SJSA1 (cell line): ENCODE results near the gene HSP90AB1. TPM values are rescaled to one million over a fixed set of nuclear protein-coding genes. Genes with fewer than 3 reads are reported as not detected.

ENCODE experiments used
- DNase-seq, 2 experiments: peaks; one replicate each; pipeline ENCODE4 v3.0.0-alpha.2; 2015 to 2020; ENCODE audit warnings: low spot score in 2 of 2, low read depth in 1 of 2
- H3K27ac ChIP-seq: fragments of 250-450 bp; sonication (Bioruptor Pico); 2 replicates; pipeline ENCODE4 v1.5.1; 2020; ENCODE audit warnings: mild to moderate bottlenecking, moderate library complexity
- H3K27me3 ChIP-seq: fragments of 250-450 bp; sonication (Bioruptor Pico); replicated peaks from 2 replicates; pipeline ENCODE4 v1.5.1; 2020; ENCODE audit warnings: mild to moderate bottlenecking, moderate library complexity
- H3K36me3 ChIP-seq: fragments of 250-450 bp; sonication (Bioruptor Pico); 2 replicates; pipeline ENCODE4 v1.5.1; 2020; ENCODE audit warnings: mild to moderate bottlenecking
- H3K4me1 ChIP-seq: fragments of 250-450 bp; sonication (Bioruptor Pico); replicated peaks from 2 replicates; pipeline ENCODE4 v1.6.1; 2021; ENCODE audit warnings: mild to moderate bottlenecking
- H3K4me3 ChIP-seq: fragments of 250-450 bp; sonication (Bioruptor Pico); 2 replicates; pipeline ENCODE4 v1.5.1; 2020; ENCODE audit warnings: mild to moderate bottlenecking
- H3K9me3 ChIP-seq: fragments of 250-450 bp; sonication (Bioruptor Pico); replicated peaks from 2 replicates; pipeline ENCODE4 v1.5.1; 2020; ENCODE audit warnings: mild to moderate bottlenecking
- total RNA-seq: library from RNA; depleted of rRNA; stranded (reverse); fragments of >200 nt; shearing (Covaris generic); gene quantifications from 2 replicates; pipeline ENCODE4 v1.2.3, GENCODE V29; 2014; rRNA removed

HSP90AB1 gene
- total RNA-seq, result 1,415 and 1,548 TPM in 2 replicates

DNA sequence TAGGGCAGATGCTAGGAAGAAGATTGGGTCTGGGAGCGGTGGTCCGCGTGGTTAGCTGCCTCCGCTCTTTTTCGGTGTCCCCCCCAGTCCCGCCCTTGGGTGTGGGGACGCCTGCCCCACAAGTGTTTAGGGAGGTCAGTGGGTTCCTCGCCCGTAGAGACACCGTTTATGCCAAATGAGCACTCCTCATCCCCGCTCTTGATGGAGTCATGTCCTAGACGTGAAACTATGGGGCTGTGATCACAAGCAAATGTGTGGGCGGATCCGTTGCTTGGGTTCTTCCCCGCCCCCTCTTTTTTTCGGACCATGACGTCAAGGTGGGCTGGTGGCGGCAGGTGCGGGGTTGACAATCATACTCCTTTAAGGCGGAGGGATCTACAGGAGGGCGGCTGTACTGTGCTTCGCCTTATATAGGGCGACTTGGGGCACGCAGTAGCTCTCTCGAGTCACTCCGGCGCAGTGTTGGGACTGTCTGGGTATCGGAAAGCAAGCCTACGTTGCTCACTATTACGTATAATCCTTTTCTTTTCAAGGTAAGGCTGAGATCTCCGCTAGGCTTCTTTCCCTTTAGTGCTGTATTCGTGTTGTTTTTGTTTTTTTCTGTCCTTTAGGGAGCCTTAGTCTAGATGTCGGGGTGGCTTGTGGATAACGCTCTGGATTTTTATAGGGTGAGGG is at the start of gene HSP90AB1:
Gene HSP90AB1, plus strand, starts transcription at position 439 of the 675 bp plus-strand sequence. CDS start 1,529 bp downstream, outside the sequence.
- peak within 1 kb of the TSS; percentile 81 for H3K27ac ChIP-seq
- peaks cover 24% of the 10 kb centered on the region for H3K4me1 ChIP-seq
- H3K36me3 ChIP-seq, result peaks cover 49% of the 10 kb centered on the region
- H3K4me3 ChIP-seq, result peak within 1 kb of the TSS; percentile 71
- H3K27me3 ChIP-seq, result no peaks in the 10 kb centered on the region
- DNase-seq, result peak; percentile 96 to 98
- no peaks in the 10 kb centered on the region for H3K9me3 ChIP-seq

DNA sequence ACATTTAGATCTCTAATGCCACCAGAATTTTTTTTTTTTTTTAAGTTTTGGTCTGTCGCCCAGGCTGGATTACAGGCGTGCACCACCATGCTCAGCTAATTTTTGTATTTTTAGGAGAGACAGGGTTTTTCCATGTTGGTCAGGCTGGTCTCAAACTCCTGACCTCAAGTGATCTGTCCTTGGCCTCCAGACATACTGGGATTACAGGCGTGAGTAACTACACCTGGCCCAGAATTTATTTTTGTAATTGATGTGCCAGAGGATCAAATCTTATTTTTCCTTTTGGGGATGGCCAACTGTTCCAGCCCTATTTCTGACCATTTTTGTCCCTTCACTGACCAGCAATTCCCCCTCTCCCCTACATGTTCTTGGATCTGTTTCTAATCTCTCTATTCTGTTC is 48.2 kb upstream of the HSP90AB1 start:
- Histone ChIP-seq H3K27me3 (no peaks in the 10 kb centered on the region), H3K4me1 (no peaks in the 10 kb centered on the region), H3K9me3 (no peaks in the 10 kb centered on the region), H3K36me3 (no peaks in the 10 kb centered on the region), H3K27ac (no peak overlapping the region), H3K4me3 (no peak overlapping the region)
- no peak for DNase-seq

- no peak for DNase-seq
- Histone ChIP-seq H3K9me3 (no peaks in the 10 kb centered on the region), H3K27me3 (no peaks in the 10 kb centered on the region), H3K4me1 (no peaks in the 10 kb centered on the region), H3K36me3 (no peaks in the 10 kb centered on the region), H3K4me3 (no peak overlapping the region), H3K27ac (no peak overlapping the region)
These were observed 47.0 kb upstream of the HSP90AB1 start for GRCh38 chr6:44199883-44200282.

GRCh38 chr6:44201200-44201599 is 45.7 kb upstream of the HSP90AB1 start:
- no peaks in the 10 kb centered on the region for H3K36me3 ChIP-seq
- H3K4me3 ChIP-seq, result no peak overlapping the region
- DNase-seq, result no peak
- H3K27me3 ChIP-seq, result no peaks in the 10 kb centered on the region
- H3K4me1 ChIP-seq, result no peaks in the 10 kb centered on the region
- no peaks in the 10 kb centered on the region for H3K9me3 ChIP-seq
- no peak overlapping the region for H3K27ac ChIP-seq

- H3K27me3 ChIP-seq, result no peaks in the 10 kb centered on the region
- no peaks in the 10 kb centered on the region for H3K36me3 ChIP-seq
- H3K4me3 ChIP-seq, result no peak overlapping the region
- no peak for DNase-seq
- no peak overlapping the region for H3K27ac ChIP-seq
- no peaks in the 10 kb centered on the region for H3K9me3 ChIP-seq
- H3K4me1 ChIP-seq, result no peaks in the 10 kb centered on the region
These were observed 45.1 kb upstream of the HSP90AB1 start for GRCh38 chr6:44201638-44202303.

DNA sequence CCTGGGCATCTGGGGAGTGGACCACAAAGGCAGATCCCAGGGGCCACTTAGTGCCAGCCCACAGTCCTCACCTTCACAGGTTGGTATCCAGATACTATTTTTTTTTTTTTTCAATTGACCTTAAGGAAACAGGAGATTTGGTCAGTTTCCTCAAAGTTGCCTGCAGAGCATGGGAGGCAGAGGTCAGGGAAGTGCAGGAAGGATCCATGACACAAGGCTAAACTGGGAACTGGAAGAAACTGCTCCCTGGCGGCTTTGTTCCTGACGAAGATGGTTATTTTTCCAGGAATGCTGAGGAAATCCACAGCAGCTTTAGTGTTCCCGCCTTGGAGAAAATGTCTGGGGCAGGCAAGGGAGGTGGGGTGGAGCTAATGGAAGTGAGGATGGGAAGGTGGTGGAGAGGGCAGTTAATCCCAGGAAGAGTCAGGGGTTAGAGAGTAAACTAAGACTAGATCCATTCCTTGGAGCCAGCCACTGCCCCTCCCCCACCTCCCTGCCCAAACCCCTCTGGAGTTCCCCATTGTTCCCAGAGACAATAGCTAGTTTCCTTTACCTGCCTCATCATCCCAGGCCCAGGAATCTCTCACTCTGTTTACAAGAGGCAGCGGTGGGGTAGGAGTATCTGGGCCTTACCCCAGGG is 44.4 kb upstream of the HSP90AB1 start:
- no peaks in the 10 kb centered on the region for H3K27me3 ChIP-seq
- no peaks in the 10 kb centered on the region for H3K9me3 ChIP-seq
- no peak overlapping the region for H3K27ac ChIP-seq
- H3K36me3 ChIP-seq, result no peaks in the 10 kb centered on the region
- DNase-seq, result no peak
- no peak overlapping the region for H3K4me3 ChIP-seq
- H3K4me1 ChIP-seq, result no peaks in the 10 kb centered on the region

- no peak overlapping the region for H3K27ac ChIP-seq
- H3K4me3 ChIP-seq, result no peak overlapping the region
- H3K4me1 ChIP-seq, result no peaks in the 10 kb centered on the region
- H3K9me3 ChIP-seq, result no peaks in the 10 kb centered on the region
- no peaks in the 10 kb centered on the region for H3K36me3 ChIP-seq
- no peaks in the 10 kb centered on the region for H3K27me3 ChIP-seq
- no peak for DNase-seq
These were observed 43.7 kb upstream of the HSP90AB1 start for GRCh38 chr6:44202972-44203750.

- Histone ChIP-seq H3K36me3 (no peaks in the 10 kb centered on the region), H3K27me3 (no peaks in the 10 kb centered on the region), H3K9me3 (no peaks in the 10 kb centered on the region), H3K4me1 (no peaks in the 10 kb centered on the region), H3K4me3 (no peak overlapping the region), H3K27ac (no peak overlapping the region)
- no peak for DNase-seq
These were observed 42.9 kb upstream of the HSP90AB1 start for GRCh38 chr6:44203955-44204354.

- H3K27ac ChIP-seq, result no peak overlapping the region
- H3K4me1 ChIP-seq, result no peaks in the 10 kb centered on the region
- no peaks in the 10 kb centered on the region for H3K36me3 ChIP-seq
- no peaks in the 10 kb centered on the region for H3K27me3 ChIP-seq
- no peak overlapping the region for H3K4me3 ChIP-seq
- no peaks in the 10 kb centered on the region for H3K9me3 ChIP-seq
- DNase-seq, result no peak
These were observed 38.9 kb upstream of the HSP90AB1 start for GRCh38 chr6:44207966-44208365.

DNA sequence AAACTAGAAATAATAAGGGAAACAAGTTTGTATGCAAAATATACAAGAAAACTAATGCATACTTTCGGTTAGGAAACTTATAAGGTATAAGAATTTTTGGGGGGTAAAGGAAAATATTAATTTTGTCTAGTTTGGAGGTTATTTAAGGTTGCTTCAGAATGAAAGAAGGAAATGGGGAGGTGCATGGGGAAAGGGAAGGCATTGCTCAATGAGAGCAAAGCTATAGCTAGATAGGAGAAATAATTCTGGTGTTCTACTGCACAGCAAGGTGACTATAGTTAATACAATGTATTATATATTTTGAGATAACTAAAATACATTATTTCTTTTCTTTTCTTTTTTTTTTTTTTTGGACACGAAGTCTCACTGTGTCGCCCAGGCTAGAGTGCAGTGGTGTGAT is 35.6 kb upstream of the HSP90AB1 start:
- Histone ChIP-seq H3K4me3 (no peak overlapping the region), H3K27ac (no peak overlapping the region), H3K9me3 (no peaks in the 10 kb centered on the region), H3K4me1 (no peaks in the 10 kb centered on the region), H3K36me3 (no peaks in the 10 kb centered on the region), H3K27me3 (no peaks in the 10 kb centered on the region)
- DNase-seq, result no peak

- no peaks in the 10 kb centered on the region for H3K27me3 ChIP-seq
- no peak overlapping the region for H3K27ac ChIP-seq
- no peaks in the 10 kb centered on the region for H3K36me3 ChIP-seq
- no peaks in the 10 kb centered on the region for H3K9me3 ChIP-seq
- H3K4me1 ChIP-seq, result peaks cover 25% of the 10 kb centered on the region
- DNase-seq, result no peak
- H3K4me3 ChIP-seq, result no peak overlapping the region
These were observed 32.6 kb upstream of the HSP90AB1 start for GRCh38 chr6:44214307-44214706.

GRCh38 chr6:44216677-44217331 is 30.1 kb upstream of the HSP90AB1 start, which contains the start of gene MYMX:
Gene MYMX (plus strand): TSS chr6:44216926. CDS start chr6:44217472, 546 bp downstream.
- H3K4me1 ChIP-seq, result peaks cover 37% of the 10 kb centered on the region
- no peaks in the 10 kb centered on the region for H3K36me3 ChIP-seq
- no peaks in the 10 kb centered on the region for H3K27me3 ChIP-seq
- no peaks in the 10 kb centered on the region for H3K9me3 ChIP-seq
- no peak within 1 kb of the TSS for H3K27ac ChIP-seq
- H3K4me3 ChIP-seq, result no peak within 1 kb of the TSS
- no peak for DNase-seq
